ENCODE measurements around the gene DPP10.

DNA sequence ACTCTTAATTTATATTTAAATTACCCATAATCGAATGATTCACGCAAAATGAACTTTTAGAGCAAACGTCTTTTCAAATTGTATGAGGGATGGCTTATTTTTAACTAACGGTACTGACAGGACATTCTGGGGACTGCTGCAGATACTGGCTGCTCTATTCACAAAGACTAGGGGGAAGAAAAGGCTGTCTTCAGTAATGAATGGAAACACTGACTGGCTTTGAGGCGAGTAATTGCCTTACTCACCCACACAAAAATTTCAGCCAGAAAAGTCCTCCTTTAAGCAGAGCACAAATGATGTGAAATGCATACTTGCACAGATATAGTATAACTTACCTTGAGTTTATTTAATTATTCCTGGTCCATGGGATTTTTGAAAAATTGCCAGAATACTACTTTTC is 852.6 kb downstream of the DPP10 start:
- TF ChIP-seq, protein P1, sequence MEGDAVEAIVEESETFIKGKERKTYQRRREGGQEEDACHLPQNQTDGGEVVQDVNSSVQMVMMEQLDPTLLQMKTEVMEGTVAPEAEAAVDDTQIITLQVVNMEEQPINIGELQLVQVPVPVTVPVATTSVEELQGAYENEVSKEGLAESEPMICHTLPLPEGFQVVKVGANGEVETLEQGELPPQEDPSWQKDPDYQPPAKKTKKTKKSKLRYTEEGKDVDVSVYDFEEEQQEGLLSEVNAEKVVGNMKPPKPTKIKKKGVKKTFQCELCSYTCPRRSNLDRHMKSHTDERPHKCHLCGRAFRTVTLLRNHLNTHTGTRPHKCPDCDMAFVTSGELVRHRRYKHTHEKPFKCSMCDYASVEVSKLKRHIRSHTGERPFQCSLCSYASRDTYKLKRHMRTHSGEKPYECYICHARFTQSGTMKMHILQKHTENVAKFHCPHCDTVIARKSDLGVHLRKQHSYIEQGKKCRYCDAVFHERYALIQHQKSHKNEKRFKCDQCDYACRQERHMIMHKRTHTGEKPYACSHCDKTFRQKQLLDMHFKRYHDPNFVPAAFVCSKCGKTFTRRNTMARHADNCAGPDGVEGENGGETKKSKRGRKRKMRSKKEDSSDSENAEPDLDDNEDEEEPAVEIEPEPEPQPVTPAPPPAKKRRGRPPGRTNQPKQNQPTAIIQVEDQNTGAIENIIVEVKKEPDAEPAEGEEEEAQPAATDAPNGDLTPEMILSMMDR (IDR thresholded peaks at IDR 0.05; ENCODE audit: borderline replicate concordance, extremely low read depth, low read length, poor library complexity, severe bottlenecking): no peak
- no peak for TF ChIP-seq EZH2 (IDR thresholded peaks at IDR 0.05; ENCODE audit: borderline replicate concordance, low read depth, low read length, severe bottlenecking)

Data from DND-41 (cell line).